22Rv1 (cell line): ENCODE results near the gene ODAD3.

ENCODE experiments used
- ZFX ChIP-seq: fragments of 450-650 bp; IDR thresholded peaks from 2 replicates; pipeline ENCODE4 v1.6.1; 2017; ENCODE audit warnings: antibody characterized with exemption, borderline replicate concordance
- TF ChIP-seq, protein P1 (sequence below): fragments of 450-650 bp; IDR thresholded peaks from 2 replicates; pipeline ENCODE4 v1.5.1; 2017; ENCODE audit warnings: mild to moderate bottlenecking

DNA sequence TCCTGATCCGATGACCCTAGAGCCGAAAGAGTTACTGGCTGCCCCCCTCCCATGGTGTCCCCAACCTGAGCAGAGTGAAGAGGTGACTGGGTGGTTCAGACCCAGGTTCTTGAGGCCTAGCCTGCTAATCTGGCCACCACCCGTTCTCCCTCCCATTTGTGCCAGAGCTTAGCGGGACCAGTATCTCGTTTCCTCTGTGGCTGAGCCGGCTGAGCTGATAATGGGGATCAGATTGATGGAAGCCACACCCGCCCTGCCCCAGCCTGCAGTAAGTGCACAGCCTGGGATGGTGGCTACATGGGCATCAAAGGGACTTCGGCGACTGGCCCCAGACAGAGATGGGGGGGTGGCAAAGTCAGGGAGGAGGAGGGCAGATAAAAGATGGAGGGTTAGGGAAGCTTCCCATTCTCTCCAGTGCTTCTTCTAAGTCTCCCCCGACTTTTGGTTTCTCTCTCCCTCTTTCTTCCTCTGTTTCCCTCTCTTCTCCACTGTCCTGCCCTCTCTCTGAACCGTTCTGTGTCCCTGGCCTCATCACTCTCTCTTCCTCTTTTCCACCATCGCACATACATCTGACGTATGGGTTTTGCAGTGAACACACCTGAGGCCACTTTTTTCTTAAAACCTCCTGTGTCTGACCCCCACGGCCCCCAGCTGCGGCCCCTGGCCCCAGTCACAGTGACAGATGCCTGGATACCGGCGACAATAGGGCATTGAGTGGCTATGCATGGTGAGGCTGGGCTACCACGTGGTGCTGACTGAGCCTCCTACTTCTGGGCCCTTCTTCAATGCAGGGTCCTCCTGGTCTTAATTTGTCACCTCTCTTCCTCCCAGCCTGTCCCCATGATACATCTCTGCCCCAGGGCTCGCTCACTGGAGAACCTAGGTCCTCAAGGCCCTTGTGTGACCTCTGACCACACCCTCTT lies 43.5 kb upstream of the ODAD3 start:
- TF ChIP-seq, protein P1, sequence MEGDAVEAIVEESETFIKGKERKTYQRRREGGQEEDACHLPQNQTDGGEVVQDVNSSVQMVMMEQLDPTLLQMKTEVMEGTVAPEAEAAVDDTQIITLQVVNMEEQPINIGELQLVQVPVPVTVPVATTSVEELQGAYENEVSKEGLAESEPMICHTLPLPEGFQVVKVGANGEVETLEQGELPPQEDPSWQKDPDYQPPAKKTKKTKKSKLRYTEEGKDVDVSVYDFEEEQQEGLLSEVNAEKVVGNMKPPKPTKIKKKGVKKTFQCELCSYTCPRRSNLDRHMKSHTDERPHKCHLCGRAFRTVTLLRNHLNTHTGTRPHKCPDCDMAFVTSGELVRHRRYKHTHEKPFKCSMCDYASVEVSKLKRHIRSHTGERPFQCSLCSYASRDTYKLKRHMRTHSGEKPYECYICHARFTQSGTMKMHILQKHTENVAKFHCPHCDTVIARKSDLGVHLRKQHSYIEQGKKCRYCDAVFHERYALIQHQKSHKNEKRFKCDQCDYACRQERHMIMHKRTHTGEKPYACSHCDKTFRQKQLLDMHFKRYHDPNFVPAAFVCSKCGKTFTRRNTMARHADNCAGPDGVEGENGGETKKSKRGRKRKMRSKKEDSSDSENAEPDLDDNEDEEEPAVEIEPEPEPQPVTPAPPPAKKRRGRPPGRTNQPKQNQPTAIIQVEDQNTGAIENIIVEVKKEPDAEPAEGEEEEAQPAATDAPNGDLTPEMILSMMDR, result no peak
- no peak for TF ChIP-seq ZFX
